NCI-H1417 treated with DMSO at 0.1 percent for 48 hours (cell line): ENCODE data around the gene RNF157.

ENCODE experiments used
- DNase-seq: peaks from one replicate; lab custom pipeline; 2025; lab: John Stamatoyannopoulos, UW

The RNF157 gene

GRCh38 chr17:76157759-76158158 is 82.5 kb downstream of the RNF157 start:
- no peak for DNase-seq

- no peak for DNase-seq
Observed at GRCh38 chr17:76156662-76156991, 83.7 kb downstream of the RNF157 start.

GRCh38 chr17:76155988-76156661 is 84.2 kb downstream of the RNF157 start:
- DNase-seq: no peak

GRCh38 chr17:76154936-76155845 is 85.1 kb downstream of the RNF157 start:
- DNase-seq: no peak

DNA sequence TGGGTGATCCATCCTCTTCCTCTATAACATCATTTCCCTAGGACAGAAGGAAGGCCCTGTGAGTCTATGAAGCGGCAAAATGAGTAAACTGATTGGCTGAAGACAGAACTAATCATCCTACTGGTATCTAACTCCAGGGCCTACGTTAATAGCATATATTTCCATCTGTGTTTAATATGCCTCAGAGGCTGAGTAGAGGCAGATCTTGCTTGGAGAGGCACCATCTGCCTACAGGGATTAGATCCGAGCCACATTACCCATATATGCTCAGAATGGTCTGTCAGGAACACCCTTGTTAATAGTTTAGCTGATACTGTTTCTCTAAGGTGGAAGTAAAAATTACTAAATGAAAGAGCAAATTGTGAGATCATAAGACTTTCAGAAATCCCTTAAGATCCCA is 86.0 kb downstream of the RNF157 start:
- DNase-seq: no peak

DNA sequence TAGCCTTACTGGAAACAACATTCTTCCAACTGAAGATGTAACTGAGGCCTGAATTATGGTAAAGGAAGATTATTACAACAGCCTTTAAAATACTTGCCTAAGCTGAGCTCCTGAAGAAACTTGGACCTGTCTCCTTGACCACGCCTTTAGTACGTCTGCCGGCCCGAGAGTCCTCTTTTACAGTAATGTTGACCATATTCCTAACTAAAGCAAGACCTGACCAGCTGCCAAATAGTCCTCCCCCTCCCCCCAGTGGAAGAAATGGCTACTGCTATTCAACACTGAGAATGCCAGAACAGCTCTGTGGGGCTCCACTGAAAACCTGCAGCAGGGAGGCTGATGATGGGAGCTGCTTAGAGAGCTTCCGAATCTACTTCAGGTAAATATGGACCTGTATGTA is 86.7 kb downstream of the RNF157 start:
- DNase-seq: no peak

GRCh38 chr17:76153202-76153601 is 87.1 kb downstream of the RNF157 start:
- DNase-seq: no peak

DNA sequence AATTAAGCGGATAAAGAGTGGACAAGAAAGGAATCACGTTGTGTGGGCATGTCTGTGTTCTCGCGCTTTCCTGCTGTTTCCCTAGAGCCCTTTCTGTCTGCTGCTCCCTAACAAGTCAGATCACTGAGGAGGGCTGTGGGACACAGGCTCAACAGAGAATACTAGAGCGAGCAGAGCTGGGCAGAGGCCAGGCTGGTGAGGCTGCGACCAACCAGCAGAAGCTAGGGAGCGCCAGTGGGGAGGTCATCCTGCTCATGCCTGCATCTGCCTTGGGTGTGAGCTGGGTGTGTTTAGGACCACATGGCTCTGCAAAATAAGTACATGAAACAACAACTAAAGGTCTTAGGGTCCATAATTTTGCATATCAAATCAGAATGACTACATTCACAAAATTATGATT is 87.7 kb downstream of the RNF157 start:
- no peak for DNase-seq

GRCh38 chr17:76151896-76152454 is 88.3 kb downstream of the RNF157 start:
- no peak for DNase-seq

DNA sequence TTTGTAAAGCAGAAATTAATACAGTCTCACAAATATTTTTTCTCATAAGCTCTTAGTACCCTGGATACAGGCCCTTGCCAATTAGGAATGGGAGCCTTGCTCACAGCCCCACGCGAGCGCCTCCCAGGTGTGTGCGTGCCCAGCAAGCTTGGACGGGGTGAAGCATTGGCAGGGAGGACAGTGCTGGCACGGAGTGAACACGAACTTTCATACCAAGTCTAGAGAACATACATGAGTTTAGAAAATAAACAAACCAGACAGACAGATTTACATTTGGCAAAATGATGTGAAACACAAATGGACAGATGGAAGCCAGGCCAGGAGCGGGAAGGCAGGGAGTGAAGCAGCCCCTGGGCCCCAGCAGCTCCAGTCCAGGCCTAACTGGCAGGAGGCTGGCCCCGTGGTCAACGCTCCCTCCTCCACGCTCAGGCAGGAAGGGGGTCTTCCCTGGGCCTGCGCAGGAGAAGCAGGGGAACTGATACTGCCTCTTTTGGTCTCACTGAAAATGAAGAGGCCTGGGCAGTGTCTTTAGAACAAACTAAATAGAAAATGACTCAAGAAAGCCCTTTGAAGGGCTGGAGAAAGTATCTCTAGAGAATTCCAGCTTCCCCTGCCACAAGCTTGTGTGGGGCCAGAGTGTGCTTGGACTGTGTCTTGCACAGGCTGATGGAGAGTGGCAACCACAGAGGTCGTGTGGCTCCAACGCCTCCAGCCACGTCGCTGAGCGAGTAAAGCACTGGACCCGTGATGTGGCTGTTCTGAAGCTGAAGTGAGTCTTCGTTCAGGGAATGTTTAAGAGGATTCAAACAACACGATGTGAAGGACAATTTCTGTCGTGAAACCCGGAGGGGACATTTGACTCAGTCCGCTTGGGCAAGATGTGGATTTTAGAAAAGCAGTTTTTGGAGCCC is 89.3 kb downstream of the RNF157 start:
- DNase-seq: no peak

- no peak for DNase-seq
Observed at GRCh38 chr17:76149214-76149613, 91.1 kb downstream of the RNF157 start.

- no peak for DNase-seq
Observed at GRCh38 chr17:76148015-76148326, 92.3 kb downstream of the RNF157 start.

- no peak for DNase-seq
Observed at GRCh38 chr17:76147211-76148014, 92.9 kb downstream of the RNF157 start.

- DNase-seq: no peak
Observed at GRCh38 chr17:76146053-76146851, 94.0 kb downstream of the RNF157 start.

DNA sequence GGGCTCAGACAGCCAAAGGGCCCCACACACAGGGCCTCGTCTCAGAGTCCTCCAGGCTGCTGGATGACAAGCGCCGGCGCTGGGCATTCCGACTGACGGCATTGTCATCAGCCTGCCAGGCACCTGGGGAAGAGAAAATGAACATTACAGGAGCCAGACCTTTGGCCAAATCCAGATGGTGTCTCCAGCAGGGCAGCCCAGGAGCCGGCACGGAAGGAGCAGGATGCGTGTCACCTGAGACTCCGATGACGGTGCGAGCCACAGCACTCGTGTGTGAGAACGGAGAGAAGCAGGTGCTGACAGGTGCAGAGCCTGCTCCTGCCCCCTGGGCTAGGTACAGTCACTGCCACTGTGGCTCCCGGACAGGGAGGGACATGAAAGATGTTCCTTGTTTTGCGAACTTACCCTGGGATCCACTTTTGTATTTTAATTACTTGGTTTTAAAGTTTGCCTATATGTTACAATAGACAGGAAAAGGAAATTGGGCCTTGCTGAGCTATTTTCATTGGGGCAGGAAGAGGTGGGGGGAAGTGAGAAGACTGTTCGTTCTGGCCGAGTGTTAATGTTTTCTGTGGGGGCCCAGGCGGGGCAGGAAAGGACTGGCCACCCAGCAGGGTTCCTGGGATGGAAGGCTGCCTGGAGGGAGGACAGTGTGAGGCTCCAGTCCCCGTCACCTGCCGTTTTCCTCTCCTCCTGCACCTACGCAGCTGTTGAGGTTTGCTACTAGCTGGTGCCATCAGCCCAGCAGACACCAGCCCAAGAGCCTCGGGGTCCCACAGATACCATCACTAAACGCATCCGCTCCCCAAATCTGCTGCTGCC is 94.9 kb downstream of the RNF157 start:
- no peak for DNase-seq

- DNase-seq: no peak
Observed at GRCh38 chr17:76142585-76143041, 97.7 kb downstream of the RNF157 start.

DNA sequence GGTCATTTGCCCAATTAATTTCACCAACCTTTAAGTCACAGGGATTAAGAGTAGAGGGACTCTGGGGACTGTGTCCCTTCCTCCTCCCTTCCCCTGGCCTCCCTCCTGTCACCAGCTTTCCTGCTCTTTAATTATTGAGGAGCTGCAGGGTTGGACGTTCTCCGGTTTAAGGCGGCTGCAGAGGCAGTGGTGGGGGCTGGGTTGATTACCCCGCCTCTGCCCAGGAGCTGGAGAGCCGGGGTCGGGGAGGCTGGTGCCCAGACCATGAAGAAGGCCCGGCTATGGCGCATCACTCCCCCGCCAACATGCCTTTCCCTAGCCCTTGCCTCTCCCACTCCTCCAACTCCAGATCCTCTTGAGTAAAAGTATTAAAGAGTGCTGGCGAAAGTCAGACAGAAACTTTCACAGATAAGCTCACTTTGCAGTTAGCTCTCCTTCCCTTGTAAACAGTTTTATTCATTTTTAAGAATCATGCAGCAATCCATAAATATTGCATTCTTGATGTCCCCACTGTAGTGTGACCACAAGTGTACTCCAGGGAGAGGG is 98.2 kb downstream of the RNF157 start:
- no peak for DNase-seq

GRCh38 chr17:76141212-76142038 is 98.9 kb downstream of the RNF157 start, which contains the start of gene FOXJ1:
Gene FOXJ1 (minus strand): TSS chr17:76141245. CDS start chr17:76140395, 850 bp downstream.
- DNase-seq: peak; percentile 72
